Measurements from ENCODE around the gene KCNK18.
"Not testable (repeated sequence)": the region's sequence is repeated elsewhere in the genome, so short reads cannot be mapped to it uniquely, and the experiment has no call there.

Gene KCNK18

DNA sequence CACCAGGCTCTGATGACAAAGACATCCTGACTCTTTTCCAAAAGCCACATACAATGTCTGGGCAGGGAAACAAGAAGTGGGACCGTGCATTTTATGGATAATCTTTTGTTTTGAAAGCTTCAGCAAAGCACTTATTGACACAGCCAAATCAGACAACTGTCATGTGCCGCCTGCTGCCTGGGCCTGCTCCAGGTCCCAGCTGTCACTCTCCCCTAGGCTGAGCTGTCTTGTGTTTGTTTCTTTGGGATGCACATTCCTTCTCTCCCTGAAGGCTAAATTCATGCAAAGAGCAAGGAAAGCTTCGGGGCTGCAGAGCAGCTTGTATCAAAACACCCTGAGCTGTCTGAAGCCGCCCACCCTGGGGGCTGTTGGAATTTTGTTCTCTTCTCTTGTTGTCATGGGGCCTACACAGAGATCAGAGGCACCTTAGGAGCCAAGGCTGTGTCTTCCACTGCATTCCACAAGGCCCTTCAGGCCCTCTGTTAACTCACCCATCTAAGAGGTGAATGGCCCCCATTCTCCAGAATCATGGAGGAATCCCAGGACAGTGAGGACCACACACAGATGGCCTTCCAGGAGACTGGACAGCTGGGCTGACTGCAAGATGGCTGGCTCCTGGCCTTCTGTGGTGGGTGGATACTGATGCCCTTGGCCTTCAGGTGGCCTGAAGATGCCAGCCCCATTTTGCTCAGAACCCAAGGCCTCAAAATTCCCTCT is 25.8 kb downstream of the KCNK18 start:
- no peak for DNase-seq

DNA sequence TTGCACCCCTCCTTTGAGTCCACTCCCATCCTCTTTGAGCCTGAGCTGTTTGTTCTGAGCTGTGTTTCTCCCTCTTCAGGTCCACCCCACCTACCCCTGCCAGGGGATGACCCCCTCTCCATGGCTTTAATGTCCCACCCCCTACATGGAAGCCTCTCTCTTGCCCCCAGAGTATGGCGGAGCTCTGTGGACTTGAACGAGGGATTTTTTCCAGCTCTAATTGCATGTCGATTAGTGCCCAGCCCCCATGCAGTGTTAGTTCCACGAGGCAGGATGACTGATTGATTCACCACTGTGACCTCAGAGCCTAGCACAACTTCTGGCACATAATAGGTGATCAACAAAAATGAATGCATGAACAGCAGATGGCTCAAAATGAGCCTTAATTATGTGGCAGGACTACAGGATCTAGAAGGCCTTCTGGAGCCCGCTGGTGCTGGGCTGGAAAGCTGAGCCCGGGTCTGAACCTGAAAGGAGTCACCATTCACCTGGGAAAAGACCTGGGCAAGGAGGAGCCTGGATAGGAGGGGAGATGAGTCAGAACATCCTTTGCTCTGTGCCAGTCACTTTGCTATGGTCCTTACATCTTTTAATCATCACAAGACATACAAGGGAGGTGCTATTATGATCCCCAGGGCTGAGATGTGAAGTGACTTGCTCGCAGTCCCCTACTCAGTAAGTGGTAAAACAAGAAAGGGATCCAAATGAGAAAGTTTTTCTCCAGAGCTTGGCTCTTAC is 26.6 kb downstream of the KCNK18 start:
- no peak for DNase-seq

DNA sequence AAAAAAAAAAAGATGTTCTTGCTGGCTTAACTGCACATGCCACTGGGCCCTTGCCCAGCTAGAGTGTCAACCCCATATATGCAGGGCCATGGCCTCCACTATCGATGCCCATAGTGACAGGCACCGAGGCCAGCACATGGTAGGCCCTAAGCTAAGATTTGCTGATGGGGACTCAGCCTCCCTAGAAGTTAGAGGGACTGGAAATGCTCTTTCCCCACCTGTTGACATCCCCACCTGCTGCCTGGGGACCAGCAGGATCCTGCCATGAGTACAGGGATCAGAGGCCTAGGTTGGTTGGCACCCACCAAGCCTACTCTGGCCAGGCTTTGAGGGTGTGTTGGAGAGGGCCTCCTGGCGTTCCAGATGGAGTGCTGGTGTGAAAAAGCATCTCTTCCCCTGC is 27.6 kb downstream of the KCNK18 start:
- no peak for DNase-seq

DNA sequence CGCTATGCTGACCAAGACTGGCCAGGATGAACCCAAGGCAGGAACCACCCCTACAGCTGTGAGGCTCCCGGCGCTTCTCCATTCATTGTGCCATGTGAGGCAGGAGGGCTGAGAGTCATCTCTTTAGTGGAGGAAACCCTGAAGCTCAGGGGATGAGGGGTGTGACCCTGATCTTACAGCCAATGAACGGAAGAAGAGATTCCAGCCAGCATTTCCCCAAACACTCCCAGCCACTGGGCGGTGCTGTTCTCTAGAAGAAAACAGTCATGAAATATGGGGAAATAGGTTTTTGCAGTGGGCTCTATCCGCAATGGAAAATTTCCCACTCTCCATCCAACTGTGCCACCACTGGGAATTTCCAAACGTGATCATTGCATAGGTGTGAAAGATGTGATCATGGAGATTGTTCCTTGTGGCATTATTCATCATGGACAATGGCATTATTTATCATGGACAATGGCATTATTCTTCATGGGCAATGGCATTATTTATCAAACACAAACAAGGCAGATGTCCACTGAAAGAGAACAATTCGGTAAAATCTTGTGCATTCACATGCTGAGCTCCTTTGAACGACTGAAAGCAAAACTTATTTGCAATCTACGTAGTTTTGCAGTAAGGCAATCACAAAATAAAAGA is 29.6 kb downstream of the KCNK18 start:
- no peak for DNase-seq

DNA sequence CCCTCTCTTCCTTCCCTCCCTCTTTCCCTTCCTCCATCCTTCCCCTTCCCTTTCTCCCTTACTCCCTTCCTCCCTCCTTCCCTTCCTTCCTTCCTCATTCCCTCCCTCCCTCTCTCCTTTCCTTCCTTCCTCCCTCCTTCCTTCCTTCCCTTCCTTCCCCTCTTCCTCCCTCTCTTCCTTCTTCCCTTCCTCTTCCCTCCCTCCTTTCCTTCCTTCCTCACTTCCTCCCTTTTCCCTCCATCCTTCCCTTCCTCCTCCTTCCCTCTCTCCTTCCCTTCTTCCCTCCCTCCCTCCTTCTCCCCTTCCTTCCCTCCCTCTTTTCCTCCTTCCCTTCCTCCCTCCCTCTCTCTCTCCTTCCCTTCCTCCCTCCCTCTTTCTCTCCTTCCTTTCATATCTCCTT is 30.9 kb downstream of the KCNK18 start:
- DNase-seq = no peak

DNA sequence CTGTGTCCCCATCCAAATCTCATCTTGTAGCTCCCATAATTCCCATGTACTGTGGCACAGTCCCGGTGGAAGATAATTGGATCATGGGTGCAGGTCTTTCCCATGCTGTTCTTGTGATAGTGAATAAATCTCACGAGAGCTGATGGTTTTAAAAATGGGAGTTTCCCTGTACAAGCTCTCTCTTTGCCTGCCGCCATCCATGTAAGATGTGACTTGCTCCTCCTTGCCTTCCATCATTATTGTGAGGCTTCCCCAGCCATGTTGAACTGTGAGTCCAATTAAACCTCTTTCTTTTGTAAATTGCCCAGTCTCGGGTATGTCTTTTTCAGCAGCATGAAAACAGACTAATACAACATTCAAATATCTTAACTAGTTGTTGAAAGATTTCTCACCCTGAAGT is 32.8 kb downstream of the KCNK18 start:
- DNase-seq = not testable (repeated sequence)

DNA sequence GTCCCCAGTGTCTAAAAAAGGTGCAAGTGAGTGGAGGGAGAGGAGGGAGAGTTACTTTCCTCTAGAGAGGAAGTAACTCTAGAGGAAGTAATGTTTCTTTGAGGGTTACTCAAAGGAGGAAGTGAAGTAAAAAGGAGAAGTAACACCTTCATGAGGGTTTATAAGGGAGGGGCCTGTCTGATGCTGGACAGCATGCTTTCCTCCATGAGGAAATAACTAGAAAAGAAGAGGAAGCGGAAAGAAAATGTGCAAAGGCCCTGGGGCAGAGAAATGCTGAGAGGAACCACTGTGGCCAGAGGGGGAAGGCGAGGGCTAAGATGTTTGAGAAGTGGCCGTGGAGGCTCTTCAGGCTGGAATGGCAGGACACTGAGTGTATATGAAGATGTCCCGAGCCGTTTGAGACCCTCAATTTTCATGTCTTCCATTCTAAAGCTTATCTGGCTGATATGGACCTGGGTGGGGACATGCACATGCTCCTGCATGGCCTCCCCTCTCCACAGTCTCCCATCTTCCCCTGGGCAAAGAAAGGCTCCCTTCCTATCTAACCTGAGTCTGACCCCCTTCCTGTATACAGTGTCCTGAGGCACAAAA is 40.2 kb downstream of the KCNK18 start:
- no peak for DNase-seq

DNA sequence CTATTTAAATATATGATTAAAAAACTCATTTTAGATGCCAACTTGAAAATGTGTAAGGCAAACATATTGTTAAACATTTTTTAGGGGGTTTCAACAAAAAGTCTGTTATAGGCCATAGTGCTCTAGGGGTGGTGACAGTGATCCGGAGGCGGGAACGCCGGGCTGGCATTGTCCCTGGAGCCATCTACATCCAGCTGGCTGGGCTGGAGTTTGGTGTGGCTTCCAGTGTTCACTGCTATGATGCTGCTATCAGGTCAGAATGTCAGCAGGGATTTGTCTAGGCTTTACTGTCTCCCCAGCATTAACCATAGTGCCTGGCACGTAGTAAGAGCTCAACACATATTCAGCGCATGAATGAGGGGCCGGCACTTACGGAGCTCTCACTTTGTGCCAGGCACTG is 41.8 kb downstream of the KCNK18 start:
- no peak for DNase-seq

DNA sequence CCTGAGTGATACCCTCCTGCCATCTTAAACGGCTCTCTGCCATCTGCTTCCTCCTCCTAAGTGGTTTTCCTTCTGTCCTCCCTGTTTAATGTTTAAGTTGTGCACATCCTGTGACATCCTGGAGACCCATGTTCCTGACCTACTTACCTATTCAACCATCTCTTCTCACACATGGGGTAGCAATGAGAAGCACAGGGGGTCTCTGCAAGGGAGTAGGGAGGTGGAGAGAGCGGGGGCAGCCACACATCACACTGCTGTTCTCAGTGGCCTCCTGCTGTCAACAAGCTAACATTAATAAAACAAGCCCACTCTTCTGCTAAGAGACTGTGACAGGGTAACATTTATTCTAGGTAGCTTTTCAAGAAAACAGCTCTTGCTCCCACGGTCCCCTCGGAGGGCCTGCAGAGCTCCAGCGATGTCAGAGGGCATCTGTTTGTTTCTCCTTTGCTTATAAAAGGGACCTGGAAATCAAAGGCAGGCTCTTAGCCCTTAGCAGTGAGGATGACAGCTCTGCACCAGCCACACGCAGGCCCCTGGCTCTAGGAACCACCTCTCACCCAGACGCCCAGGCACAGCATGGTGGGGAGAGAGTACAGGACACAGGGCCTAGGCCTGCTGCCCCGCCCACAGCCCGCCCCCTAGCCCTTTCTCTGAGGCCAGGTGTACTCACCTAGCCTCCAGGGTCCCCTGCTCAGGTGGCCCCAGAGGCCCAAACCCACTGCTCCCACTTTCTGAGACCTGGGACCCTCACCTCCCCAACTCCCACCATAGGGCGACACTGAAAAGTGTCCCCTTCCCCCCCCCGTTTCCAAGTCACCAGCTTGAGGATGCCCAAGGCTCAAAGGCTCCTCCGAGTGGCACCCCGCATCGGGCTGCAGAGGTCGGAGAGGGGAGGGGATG is 42.7 kb downstream of the KCNK18 start:
- DNase-seq = no peak

DNA sequence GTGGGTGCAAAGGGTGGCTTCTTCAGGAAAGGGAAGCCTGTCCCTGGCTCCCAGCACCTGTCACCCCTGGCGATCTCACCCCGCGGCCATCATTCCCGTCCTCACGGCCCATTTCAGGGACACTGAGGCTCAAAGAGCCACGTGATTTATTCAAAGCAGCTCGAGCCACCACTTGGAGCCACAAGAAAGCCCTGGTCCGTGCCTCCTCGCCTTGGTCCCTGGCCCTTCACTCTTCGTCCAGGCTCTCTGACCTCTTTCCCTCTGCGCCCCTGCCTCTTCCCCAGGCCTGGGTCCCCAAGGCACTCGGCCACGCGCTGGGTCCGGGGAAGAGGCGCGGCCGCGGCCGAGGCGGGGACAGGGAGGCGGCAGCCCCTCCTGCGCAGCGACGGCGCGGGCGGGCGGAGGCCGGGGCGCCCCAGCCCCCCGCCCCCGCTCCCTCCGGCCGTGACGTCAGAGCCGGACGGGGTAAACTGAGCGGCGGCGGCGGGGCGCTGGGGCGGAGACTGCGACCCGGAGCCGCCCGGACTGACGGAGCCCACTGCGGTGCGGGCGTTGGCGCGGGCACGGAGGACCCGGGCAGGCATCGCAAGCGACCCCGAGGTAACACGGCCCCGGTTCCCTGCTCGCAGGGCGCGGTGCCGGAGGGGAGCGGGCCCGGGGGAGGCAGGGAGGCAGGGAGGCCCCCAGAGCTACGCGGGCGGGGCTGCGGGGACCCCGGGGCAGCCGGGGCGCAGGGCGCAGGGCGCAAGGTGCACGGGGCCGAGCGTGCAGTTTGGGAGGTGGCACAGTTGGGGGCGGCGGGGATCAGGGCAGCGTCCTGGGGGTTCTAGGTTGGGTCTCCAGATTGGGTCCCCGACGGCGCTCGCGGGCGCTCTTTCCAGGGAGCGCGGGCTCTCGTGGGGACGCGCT is 43.6 kb downstream of the KCNK18 start, which contains the start of gene SLC18A2:
Gene SLC18A2, plus strand, starts transcription at position 494 of the 909 bp plus-strand sequence. CDS start 580 bp downstream, outside the sequence.
- DNase-seq = no peak

DNA sequence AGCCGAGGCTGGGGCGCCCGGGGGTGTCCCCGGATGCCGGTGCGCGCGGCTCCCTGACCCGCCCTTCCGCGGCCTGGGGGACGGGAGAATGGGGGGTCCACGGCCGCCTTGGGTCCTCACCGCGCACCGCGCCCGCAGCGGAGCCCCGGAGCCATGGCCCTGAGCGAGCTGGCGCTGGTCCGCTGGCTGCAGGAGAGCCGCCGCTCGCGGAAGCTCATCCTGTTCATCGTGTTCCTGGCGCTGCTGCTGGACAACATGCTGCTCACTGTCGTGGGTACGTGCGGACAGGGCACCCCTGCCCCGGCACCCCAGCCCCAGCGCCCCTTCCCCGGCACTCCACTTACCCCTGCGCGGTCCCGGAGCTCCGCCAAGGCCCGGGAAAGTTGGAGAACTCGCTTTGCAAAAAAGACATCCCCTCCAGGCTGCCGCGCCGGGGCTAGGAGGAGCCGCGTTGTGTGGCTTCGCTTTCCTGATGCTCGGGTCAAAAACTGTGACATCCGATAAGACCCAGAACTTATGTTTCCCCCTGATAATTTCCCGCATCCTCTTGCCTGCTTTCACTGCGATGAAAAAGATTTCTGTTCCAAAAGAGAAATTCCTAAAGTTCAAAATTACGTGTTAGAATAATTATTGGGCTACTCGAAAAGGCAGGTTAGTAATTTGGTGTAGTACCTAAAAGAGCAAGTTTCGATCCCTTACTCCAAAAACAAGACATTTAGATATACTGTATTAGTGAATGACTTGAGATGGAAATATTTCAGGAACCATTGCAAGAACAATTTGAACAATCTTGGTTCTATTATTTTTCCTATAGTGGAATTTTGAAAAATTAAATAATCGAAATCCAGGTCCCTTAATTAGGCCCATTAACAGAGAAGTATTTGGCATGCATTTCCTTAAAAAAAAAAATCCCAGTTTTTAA is 44.5 kb downstream of the KCNK18 start:
- no peak for DNase-seq

DNA sequence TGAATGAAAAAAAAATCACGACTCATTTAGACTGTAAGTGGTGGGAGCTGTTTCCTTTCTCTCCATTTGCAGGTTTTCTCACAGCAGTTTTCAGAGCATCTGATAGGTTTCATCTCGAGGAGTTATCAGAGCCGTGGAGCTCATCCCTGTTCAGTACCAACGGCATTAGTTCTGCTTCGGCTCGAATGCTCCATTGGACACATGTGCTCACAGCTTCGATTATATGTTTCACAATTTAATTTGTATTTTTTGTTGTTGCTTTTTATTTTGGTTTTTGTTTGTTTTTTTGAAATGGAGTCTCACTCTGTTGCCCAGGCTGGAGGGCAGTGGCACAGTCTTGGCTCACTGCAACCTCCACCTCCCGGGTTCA is 45.2 kb downstream of the KCNK18 start:
- DNase-seq = no peak

DNA sequence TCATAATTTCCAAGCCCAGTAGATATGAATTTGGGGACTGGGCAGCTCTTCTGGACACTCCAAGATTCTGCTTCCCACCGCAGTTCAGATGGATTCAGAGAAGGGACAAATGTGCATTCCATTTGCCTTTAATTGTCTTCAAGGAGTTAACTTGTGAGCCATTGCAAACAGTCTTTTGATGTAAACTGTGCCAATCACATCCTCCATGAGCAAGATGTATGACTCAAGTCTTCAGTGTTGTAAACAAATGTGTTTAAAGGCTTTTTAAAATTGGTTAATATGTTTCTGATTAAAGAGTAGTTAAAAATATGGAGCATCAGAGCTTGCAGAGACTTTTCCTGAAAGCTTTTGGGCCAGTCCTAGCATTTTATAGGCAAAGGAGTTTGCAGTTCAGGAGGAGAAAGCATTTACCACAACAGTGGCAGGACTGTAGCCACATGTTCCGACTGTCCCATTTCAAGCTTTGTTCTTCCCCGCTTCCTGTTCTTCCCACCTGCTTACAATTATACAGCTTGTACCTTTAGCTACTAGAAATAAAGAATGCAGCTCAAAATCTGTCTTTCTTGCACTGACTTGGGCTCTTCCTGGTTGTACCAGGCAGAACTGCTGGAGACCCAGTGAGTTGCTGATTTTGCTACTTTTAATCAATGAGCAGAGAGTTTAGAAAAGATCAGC is 49.8 kb downstream of the KCNK18 start:
- DNase-seq = no peak

DNA sequence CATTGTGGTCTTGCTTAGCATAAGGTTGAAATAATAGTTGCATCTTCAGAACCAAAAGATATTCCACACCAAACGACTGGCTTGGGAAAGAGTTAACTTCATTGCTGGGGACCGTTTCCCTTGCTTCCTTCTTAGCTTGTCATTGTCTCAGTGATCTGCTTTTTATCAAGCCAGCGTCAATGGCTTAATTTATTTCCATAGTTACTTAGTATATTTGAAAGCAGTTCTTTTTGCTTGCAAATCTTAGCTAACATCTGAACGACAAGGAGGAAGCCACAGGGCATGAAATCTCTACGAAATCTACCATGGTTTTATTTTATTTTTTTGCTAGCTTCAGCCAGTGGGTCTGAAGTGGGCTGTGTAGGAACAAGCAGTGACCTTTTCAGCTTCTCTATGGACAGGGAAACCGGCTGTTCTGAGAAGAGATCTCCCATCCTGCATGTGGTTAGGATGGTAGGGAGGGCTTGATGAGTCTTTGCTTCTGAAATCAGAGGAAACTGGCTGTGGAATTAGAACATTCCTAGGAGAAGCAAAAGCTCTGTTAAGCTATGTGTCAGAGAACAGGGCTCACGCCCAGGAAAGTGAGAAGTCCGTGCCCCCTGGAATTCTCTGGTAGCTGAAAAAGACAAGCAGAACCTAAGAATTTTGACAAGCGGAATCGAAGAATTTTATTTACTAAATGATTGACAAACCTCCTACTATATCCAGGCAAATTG is 51.6 kb downstream of the KCNK18 start:
- DNase-seq = no peak

DNA sequence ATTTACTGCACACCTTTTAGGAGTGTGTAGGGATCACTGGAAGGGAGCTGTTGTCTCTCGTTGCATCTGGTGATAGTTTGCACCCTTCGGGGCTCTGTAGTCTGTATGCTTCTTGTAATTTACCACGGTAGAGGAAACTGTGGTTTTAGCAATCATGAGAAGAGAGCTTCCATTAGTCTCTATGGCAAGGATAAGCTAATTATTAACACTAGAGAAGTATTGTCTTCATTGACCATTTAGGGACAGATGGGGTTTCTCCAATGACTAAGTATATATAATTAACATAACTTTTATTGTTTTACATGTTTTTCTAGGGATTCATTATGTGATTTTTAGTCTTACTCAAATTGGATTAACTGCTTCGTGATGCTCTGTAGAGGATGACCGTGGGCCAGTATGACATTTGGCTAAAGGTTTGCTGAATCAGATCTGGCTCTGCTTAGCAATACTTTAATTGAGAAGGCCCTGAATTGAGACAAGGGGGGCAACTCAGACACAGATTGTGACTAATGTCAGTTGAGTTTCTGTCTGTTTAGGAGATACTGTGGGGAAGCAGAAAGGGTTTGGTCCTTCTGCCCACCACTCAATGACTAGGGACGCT is 52.3 kb downstream of the KCNK18 start:
- no peak for DNase-seq

DNA sequence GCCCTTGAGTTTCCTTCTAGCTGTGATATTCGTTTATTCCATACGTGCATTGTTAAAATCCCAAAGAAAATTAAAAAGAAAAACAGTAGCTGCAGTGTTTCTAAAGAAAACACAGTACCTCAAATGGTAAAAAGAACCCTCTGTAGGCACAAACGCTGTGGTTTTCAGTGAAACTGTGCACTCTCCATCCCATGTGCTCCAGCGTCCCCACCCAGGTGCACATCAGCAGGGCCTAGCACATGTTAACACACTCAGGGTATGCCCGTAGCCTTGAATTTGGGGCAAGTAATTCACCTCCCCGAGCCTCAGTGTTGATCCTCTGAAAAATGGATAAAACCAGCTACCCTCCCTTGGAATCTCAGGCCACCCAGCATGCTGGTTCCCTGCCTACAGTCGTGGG is 53.1 kb downstream of the KCNK18 start:
- DNase-seq = no peak

DNA sequence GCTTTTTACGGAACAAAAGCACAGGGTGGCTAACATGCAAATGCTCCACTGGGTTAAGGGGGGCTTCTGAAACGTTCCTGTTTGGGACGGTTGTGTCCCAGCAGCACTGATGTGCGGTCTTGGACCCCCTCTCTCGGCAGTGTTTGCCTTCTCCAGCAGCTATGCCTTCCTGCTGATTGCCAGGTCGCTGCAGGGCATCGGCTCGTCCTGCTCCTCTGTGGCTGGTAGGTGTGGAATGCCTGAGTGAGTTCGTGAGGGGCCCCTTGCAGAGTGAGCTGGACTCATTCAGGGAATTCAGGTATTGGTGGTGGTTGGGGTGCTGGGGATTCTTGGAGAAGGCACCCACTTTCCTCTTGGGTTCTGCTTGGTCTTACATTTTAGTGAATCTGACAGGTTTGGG is 56.6 kb downstream of the KCNK18 start:
- no peak for DNase-seq

DNA sequence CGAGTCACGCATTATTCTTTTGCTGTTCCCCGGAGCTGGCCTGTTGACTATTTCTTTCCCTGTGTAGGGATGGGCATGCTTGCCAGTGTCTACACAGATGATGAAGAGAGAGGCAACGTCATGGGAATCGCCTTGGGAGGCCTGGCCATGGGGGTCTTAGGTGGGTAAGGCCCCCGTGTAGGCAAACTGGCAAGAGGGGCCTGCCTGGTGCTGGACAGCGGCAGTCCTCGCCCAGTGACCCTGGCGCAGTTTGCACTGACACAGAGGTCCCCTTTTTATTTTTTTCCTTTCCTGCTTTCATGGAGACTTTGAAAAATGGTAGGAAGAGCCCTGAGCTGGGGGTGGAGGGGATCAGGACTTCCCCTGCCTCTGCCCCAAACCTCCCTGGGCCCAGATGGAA is 57.0 kb downstream of the KCNK18 start:
- no peak for DNase-seq

Data from central memory CD4-positive, alpha-beta T cell (primary cell).